Measurements from ENCODE around the gene RDH5. TPM values are rescaled to one million over a fixed set of nuclear protein-coding genes. Genes with fewer than 3 reads are reported as not detected.

The RDH5 gene
- total RNA-seq, 1 experiment from 2014 or later, result 5.1 TPM

GRCh38 chr12:55736076-55736475 lies 15.9 kb downstream of the RDH5 start:
- H3K9me3 ChIP-seq (ENCODE audit: low read length), result no peaks in the 10 kb centered on the region
- ChIA-PET CTCF (no interaction called here), POLR2A (ENCODE audit: unreplicated experiment) (no interaction called here)
- no peak overlapping the region for H2AFZ ChIP-seq (ENCODE audit: low read length)
- H3K79me2 ChIP-seq (ENCODE audit: low read length), result no peaks in the 10 kb centered on the region
- no peaks in the 10 kb centered on the region for H3K9me2 ChIP-seq (replicated peaks; ENCODE audit: low read length)
- H3K36me3 ChIP-seq (ENCODE audit: low read depth, low read length), result no peaks in the 10 kb centered on the region; the same call in 1 of the 2 replicates
- no peaks in the 10 kb centered on the region for H4K20me1 ChIP-seq (ENCODE audit: low read length)
- no peak for DNase-seq
- intact Hi-C loops (cut with micrococcal nuclease), result no loop called here
- BruUV-seq (replicated peaks), result no TSS peak
- peaks cover 11% of the 10 kb centered on the region for H3K4me1 ChIP-seq (ENCODE audit: insufficient read depth, low read length)
- no peak overlapping the region for H3K4me2 ChIP-seq (ENCODE audit: low read length)
- H3K4me3 ChIP-seq (ENCODE audit: low read length), result no peak overlapping the region
- no peak overlapping the region for H3K9ac ChIP-seq (ENCODE audit: low read length)
- no peaks in the 10 kb centered on the region for H3K27me3 ChIP-seq (ENCODE audit: low read length)
- no peak for ATAC-seq
- TF ChIP-seq EZH2phosphoT487 (IDR thresholded peaks at IDR 0.05; ENCODE audit: borderline replicate concordance, low read length), result no peak
- TF ChIP-seq EZH2 (IDR thresholded peaks at IDR 0.05; ENCODE audit: low read length, unreplicated experiment), result no peak
- no peak for TF ChIP-seq CTCF (conservative IDR thresholded peaks at IDR 0.05; ENCODE audit: low read depth, low read length)
- H3K27ac ChIP-seq (ENCODE audit: low read length), result no peak overlapping the region
- H3F3A ChIP-seq (ENCODE audit: low read length, unreplicated experiment), result no peaks in the 10 kb centered on the region

- peak overlapping the region; percentile 95; the same call in 1 of the 2 replicates for H2AFZ ChIP-seq (ENCODE audit: low read length)
Observed at GRCh38 chr12:55736780-55737580, 16.8 kb downstream of the RDH5 start.

More at GRCh38 chr12:55736780-55737580, 16.8 kb downstream of the RDH5 start:
- H3K4me3 ChIP-seq (ENCODE audit: low read length), result no peak overlapping the region
- H4K20me1 ChIP-seq (ENCODE audit: low read length), result no peaks in the 10 kb centered on the region
- ChIA-PET POLR2A (ENCODE audit: unreplicated experiment) (interaction anchor here (0.5 kb wide), 2 partner anchors 62 to 107 kb away, joined by 3 read pairs; no protein-coding TSS in a partner anchor), CTCF (interaction anchor here (1.1 to 2.7 kb wide), 5 partner anchors 9 to 548 kb away, joined by 3 to 25 read pairs (median 16); partner anchors contain the start of gene RDH5)
- H3K9me3 ChIP-seq (ENCODE audit: low read length), result no peaks in the 10 kb centered on the region
- no peaks in the 10 kb centered on the region for H3K9me2 ChIP-seq (replicated peaks; ENCODE audit: low read length)
- ATAC-seq (peak; percentile 76), DNase-seq (peak; percentile 90)
- H3K27me3 ChIP-seq (ENCODE audit: low read length), result no peaks in the 10 kb centered on the region
- TF ChIP-seq EZH2 (IDR thresholded peaks at IDR 0.05; ENCODE audit: low read length, unreplicated experiment) (no peak), EZH2phosphoT487 (IDR thresholded peaks at IDR 0.05; ENCODE audit: borderline replicate concordance, low read length) (no peak), CTCF (conservative IDR thresholded peaks at IDR 0.05; ENCODE audit: low read depth, low read length) (peak; percentile 98)
- peaks cover 11% of the 10 kb centered on the region for H3K4me1 ChIP-seq (ENCODE audit: insufficient read depth, low read length)
- intact Hi-C loops (cut with micrococcal nuclease), result loop anchor here (1.0 kb wide), 3 partner anchors 8 to 77 kb away; partner anchors contain the start of gene CD63
- H3K4me2 ChIP-seq (ENCODE audit: low read length), result no peak overlapping the region
- H3K9ac ChIP-seq (ENCODE audit: low read length), result no peak overlapping the region
- no peaks in the 10 kb centered on the region; the same call in 1 of the 2 replicates for H3K36me3 ChIP-seq (ENCODE audit: low read depth, low read length)
- H3F3A ChIP-seq (ENCODE audit: low read length, unreplicated experiment), result no peaks in the 10 kb centered on the region
- H3K79me2 ChIP-seq (ENCODE audit: low read length), result no peaks in the 10 kb centered on the region
- H3K27ac ChIP-seq (ENCODE audit: low read length), result no peak overlapping the region
- no TSS peak for BruUV-seq (replicated peaks)

Measured in PC-3 (cell line).